ENCODE measurements around the gene HOXC13. TPM values are rescaled to one million over a fixed set of nuclear protein-coding genes. Genes with fewer than 3 reads are reported as not detected.

HOXC13 gene
- total RNA-seq, 4 donors from 2014 or later: not detected

GRCh38 chr12:53937099-53937498 is 1.5 kb upstream of the HOXC13 start:
- H3K4me1 ChIP-seq: peaks cover 0 to 20% of the 10 kb centered on the region in 2 donors
- no peak overlapping the region for H3K4me3 ChIP-seq (replicated peaks in 1 of 3)
- H3K27ac ChIP-seq: no peak overlapping the region
- H3K9me3 ChIP-seq: no peaks in the 10 kb centered on the region
- WGBS, 2 donors: 7 to 9% methylated on average over 12 of the region's 12 CpGs
- TF ChIP-seq CTCF (IDR thresholded peaks at IDR 0.05): no peak
- TF ChIP-seq POLR2A (IDR thresholded peaks at IDR 0.05): no peak
- H3K36me3 ChIP-seq: no peaks in the 10 kb centered on the region
- peaks cover 46% of the 10 kb centered on the region for H3K27me3 ChIP-seq
- DNase-seq: no peak
- intact Hi-C loops (cut with DNase I): no loop called here

GRCh38 chr12:53937596-53938325 is 870 bp upstream of the HOXC13 start:
- intact Hi-C loops (cut with DNase I): no loop called here
- Histone ChIP-seq H3K4me3 (replicated peaks in 1 of 3) (no peak overlapping the region), H3K27me3 (peaks cover 47% of the 10 kb centered on the region), H3K36me3 (no peaks in the 10 kb centered on the region), H3K4me1 (peaks cover 0 to 20% of the 10 kb centered on the region in 2 donors), H3K27ac (no peak overlapping the region), H3K9me3 (no peaks in the 10 kb centered on the region)
- WGBS, 2 donors: 15 to 17% methylated on average over 23 of the region's 23 CpGs
- no peak for DNase-seq
- TF ChIP-seq CTCF (IDR thresholded peaks at IDR 0.05): no peak
- TF ChIP-seq POLR2A (IDR thresholded peaks at IDR 0.05): no peak

- no peak overlapping the region for H3K27ac ChIP-seq
- H3K27me3 ChIP-seq: peaks cover 56% of the 10 kb centered on the region
- H3K4me1 ChIP-seq: peaks cover 0 to 20% of the 10 kb centered on the region in 2 donors
- intact Hi-C loops (cut with DNase I): no loop called here
- H3K36me3 ChIP-seq: no peaks in the 10 kb centered on the region
- 2 to 4% methylated on average over 15 to 21 of the region's 91 CpGs for WGBS, 2 donors
- H3K4me3 ChIP-seq (replicated peaks in 1 of 3): no peak overlapping the region
- peak in 1 of 2 donors; percentile 23 for DNase-seq
- no peaks in the 10 kb centered on the region for H3K9me3 ChIP-seq
- TF ChIP-seq CTCF (IDR thresholded peaks at IDR 0.05) (no peak), POLR2A (IDR thresholded peaks at IDR 0.05) (no peak)
These were observed 794 bp downstream of the HOXC13 start for GRCh38 chr12:53939141-53940108.

- Histone ChIP-seq H3K4me3 (replicated peaks in 1 of 3) (no peak overlapping the region), H3K9me3 (no peaks in the 10 kb centered on the region), H3K27ac (no peak overlapping the region), H3K36me3 (no peaks in the 10 kb centered on the region), H3K27me3 (peaks cover 57% of the 10 kb centered on the region), H3K4me1 (peaks cover 0 to 19% of the 10 kb centered on the region in 2 donors)
- intact Hi-C loops (cut with DNase I): no loop called here
- DNase-seq: no peak
- WGBS, 2 donors: 10 to 17% methylated on average over 7 to 9 of the region's 9 CpGs
- TF ChIP-seq CTCF (IDR thresholded peaks at IDR 0.05): no peak
- TF ChIP-seq POLR2A (IDR thresholded peaks at IDR 0.05): no peak
These were observed 1.9 kb downstream of the HOXC13 start for GRCh38 chr12:53940443-53941014.
